HG03045 (cell line): ENCODE results near the gene VOPP1.

Source experiments
- ATAC-seq: cut with Tn5 transposase; IDR thresholded peaks from one replicate; pipeline ENCODE4 v1.9.1; 2021; ENCODE audit warnings: mild to moderate bottlenecking, moderate library complexity; ENCODE audit not compliant: unreplicated experiment

The VOPP1 gene

GRCh38 chr7:55441002-55441401, 131.3 kb downstream of the VOPP1 start:
- ATAC-seq: no peak

GRCh38 chr7:55440040-55440690, 132.1 kb downstream of the VOPP1 start:
- ATAC-seq: no peak

- ATAC-seq: no peak
Measured at GRCh38 chr7:55439627-55440026, 132.7 kb downstream of the VOPP1 start.

GRCh38 chr7:55438757-55439525, 133.4 kb downstream of the VOPP1 start:
- ATAC-seq: no peak

GRCh38 chr7:55438085-55438756, 134.1 kb downstream of the VOPP1 start:
- ATAC-seq: no peak

- ATAC-seq: no peak
Measured at GRCh38 chr7:55437375-55437774, 134.9 kb downstream of the VOPP1 start.

- no peak for ATAC-seq
Measured at GRCh38 chr7:55436457-55436856, 135.8 kb downstream of the VOPP1 start.

GRCh38 chr7:55435466-55435865, 136.8 kb downstream of the VOPP1 start:
- ATAC-seq: no peak

GRCh38 chr7:55432939-55433784, 139.1 kb downstream of the VOPP1 start:
- ATAC-seq: no peak

- ATAC-seq: no peak
Measured at GRCh38 chr7:55432506-55432905, 139.8 kb downstream of the VOPP1 start.

- no peak for ATAC-seq
Measured at GRCh38 chr7:55431898-55432297, 140.4 kb downstream of the VOPP1 start.

GRCh38 chr7:55429835-55430499, 142.3 kb downstream of the VOPP1 start:
- no peak for ATAC-seq

- no peak for ATAC-seq
Measured at GRCh38 chr7:55427800-55428199, 144.5 kb downstream of the VOPP1 start.

GRCh38 chr7:55427342-55427741, 145.0 kb downstream of the VOPP1 start:
- ATAC-seq: no peak

GRCh38 chr7:55426676-55427075, 145.6 kb downstream of the VOPP1 start:
- ATAC-seq: no peak

GRCh38 chr7:55425141-55425752, 147.1 kb downstream of the VOPP1 start:
- ATAC-seq: no peak

- no peak for ATAC-seq
Measured at GRCh38 chr7:55423891-55424290, 148.4 kb downstream of the VOPP1 start.

GRCh38 chr7:55423277-55423711, 149.0 kb downstream of the VOPP1 start:
- no peak for ATAC-seq
